Measurements from ENCODE around the gene RAD18.

Gene RAD18, protein sequence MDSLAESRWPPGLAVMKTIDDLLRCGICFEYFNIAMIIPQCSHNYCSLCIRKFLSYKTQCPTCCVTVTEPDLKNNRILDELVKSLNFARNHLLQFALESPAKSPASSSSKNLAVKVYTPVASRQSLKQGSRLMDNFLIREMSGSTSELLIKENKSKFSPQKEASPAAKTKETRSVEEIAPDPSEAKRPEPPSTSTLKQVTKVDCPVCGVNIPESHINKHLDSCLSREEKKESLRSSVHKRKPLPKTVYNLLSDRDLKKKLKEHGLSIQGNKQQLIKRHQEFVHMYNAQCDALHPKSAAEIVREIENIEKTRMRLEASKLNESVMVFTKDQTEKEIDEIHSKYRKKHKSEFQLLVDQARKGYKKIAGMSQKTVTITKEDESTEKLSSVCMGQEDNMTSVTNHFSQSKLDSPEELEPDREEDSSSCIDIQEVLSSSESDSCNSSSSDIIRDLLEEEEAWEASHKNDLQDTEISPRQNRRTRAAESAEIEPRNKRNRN

DNA sequence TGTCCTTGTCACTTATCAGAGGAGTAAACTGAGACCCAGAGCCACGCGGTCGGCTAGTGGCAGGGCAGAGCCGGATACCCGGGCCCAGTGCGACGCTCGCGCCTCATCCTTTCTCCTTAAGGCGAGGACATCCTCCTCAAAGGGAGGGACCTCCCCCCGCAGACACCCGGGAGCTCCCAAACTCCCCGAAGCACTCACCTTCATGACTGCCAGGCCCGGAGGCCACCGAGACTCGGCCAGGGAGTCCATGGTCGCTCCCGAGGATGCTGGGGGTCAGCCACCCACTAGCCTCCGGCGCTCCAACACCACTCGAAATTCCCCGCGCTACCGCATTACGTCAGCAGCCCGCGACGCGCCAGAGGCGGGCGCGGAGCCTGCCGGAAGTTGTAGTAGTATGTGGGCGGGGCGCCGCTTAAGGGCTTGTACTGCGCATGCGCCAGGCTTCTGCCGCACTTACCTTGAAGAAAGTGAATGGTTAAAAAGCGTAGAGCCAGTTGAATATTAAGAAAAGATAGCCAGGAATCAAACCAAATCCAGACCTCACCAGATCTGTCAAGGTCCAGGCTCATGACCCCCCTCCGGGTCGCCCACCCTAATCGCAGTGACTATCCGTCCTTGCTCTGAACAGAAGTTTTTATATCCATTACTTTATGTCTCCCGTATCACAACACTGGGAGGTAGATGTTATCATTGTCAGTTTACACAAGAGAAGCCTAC is at the start of gene RAD18:
Gene RAD18 (minus strand): TSS at position 336 of the 717 bp plus-strand sequence. CDS start 87 bp downstream, at position 249.
- peak; percentile 87 to 92 for DNase-seq

GRCh38 chr3:9012521-9012920 is 49.2 kb upstream of the RAD18 start:
- no peak for DNase-seq

GRCh38 chr3:9009976-9010545 is 46.8 kb upstream of the RAD18 start:
- DNase-seq, result no peak

DNA sequence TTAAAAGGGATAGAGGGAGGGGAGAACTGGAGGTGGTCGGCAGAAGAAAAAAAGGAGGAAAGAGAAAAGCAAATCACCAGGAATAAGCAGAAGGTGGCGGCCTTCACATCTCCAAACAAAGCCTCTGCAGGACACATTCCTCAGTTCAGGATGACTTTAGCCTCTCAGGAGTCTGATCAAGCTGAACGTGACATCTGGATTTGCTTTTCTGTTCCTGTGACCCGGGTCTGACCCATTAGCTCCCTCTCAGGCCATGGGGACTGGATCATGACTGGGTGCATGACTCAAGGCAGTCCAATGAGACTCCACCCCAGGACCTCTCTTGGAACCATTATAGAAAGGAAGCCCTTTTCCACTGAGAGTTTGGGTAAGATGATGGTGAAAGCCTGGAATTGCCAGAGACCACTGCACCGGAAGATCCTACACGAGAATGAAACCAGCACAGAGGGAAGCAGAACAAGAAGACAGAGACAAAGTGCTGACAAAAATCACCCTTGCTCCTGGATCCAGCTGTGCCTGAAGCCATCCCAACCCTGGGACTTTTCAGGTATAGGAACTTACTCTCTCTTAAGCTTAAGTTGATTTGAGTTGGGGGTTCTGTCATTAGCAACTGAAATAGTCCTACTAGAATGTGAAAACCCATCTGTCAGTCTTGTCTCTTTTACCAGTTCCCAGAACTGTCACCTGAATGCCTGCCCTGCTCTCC is 45.4 kb upstream of the RAD18 start:
- DNase-seq, result no peak

DNA sequence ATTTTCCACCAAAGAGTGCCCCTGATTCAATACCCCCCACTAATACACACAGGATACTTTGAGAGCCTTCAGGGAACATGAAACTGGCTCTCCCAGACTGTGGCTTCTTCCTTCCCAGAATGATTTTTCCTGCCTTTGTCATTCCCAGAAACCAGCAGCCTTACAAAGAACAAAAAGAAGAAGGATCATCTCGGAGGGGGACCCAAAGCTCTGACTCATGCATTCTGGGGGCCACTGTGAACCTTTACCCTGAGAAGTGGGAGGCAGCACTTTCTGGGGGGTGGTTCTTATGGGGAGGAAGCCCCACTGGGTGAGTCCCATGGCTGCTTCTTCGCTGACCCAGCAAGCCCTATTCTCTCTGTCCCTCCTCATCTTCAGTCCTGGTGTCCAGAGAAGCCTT is 44.7 kb upstream of the RAD18 start:
- no peak for DNase-seq

GRCh38 chr3:9007213-9007612 is 43.9 kb upstream of the RAD18 start:
- DNase-seq, result no peak

GRCh38 chr3:9000041-9000440 is 36.8 kb upstream of the RAD18 start:
- DNase-seq, result no peak

DNA sequence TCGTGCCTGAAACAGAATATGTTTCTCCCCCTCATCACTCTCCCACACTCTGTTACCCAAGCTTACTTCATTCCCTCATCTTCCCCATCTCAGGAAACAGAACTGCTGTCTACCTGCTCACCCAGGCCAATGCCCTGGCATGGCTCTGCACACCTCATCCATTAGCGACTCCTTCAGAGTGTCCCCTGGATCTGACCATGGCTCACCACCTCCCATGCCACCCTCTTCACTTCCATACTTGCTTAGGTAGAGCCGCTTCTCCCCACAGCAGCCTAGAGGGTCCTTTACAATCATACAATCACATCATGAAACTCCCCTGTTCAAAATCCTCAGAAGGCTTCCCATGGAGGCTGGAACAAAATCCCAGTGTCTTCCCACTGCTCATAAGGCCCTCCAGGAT is 33.9 kb upstream of the RAD18 start:
- DNase-seq, result no peak

DNA sequence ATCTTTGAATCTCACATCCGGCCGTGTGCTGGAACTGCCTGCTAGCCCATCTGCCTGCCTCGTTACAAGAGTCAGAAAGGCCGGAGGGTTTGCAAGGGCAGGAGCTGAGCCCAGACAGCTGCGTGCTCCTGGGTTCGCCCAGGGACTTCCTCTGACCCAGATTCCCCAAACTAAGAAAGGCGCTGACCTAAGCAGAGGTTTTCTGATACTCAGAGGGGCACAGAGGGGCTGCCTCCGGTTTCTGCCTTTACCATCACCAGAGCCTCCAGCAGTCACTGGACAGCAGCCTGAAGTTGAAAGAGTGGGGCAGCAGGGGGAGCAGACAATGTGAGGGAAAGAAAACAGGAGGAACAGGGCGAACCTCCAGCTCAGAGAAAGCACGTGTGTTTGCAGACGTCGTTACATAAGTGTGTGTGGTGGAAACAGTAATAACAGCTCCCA is 33.4 kb upstream of the RAD18 start:
- no peak for DNase-seq

GRCh38 chr3:8996216-8996615 is 32.9 kb upstream of the RAD18 start:
- no peak for DNase-seq

DNA sequence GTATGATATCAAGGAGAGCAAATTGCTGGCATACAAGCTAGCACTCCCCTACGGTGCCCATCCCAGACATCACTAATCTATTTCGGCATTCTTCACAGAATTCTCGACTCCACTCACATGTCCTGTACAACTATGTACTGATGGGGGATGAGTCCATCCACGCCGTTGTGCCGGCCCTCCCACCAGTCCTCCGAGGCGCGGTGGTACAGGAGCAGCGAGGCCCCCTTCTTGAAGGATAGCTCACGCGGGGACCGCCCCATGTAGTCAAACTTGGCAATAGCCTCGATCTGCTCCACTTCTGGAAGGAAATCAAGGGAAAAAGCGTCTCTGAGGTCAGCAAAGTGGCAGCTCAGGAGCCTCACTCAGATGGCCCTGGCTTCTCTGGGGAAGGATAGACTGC is 31.0 kb upstream of the RAD18 start:
- no peak for DNase-seq

DNA sequence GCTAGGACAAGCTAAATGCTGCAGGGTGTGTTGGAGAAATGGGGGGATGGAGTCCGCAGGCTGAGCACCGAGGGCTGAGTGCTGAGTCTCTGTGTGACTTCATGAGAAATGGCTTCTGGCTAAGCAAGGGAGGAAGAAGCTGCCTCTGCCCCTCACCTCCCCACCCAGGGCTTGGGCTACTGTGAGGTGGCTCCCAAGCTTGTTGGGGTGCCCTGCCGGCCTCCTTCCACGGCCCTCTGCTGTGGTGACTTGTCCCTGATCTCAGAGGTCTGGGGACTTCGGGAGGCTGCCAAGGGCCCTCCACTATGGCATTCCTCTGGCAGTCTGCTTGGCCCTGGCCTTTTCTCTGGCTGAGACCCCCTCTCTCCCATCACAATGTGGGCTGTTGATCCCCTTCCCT is 30.1 kb upstream of the RAD18 start:
- DNase-seq, result no peak

- DNase-seq, result no peak
Observed at GRCh38 chr3:8992854-8993253, 29.6 kb upstream of the RAD18 start.

DNA sequence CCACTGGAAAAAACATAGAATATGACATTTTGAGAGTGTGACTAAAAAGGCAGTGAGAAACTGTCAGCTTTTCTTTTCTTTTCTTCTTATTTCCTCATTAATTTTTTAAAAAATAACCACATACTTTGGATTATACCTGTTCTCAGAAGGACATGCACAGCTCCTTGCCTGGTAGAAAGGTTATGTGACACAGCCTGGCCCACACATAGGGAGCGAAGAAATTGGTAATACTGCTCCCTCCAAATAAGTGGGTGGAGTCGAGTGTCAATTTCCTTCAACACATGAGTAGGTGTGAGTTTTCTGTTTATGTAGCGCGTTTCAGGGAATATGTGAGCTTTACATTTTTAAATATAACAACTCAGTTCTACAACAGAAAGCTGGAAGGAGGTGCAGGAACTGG is 28.9 kb upstream of the RAD18 start:
- no peak for DNase-seq

DNA sequence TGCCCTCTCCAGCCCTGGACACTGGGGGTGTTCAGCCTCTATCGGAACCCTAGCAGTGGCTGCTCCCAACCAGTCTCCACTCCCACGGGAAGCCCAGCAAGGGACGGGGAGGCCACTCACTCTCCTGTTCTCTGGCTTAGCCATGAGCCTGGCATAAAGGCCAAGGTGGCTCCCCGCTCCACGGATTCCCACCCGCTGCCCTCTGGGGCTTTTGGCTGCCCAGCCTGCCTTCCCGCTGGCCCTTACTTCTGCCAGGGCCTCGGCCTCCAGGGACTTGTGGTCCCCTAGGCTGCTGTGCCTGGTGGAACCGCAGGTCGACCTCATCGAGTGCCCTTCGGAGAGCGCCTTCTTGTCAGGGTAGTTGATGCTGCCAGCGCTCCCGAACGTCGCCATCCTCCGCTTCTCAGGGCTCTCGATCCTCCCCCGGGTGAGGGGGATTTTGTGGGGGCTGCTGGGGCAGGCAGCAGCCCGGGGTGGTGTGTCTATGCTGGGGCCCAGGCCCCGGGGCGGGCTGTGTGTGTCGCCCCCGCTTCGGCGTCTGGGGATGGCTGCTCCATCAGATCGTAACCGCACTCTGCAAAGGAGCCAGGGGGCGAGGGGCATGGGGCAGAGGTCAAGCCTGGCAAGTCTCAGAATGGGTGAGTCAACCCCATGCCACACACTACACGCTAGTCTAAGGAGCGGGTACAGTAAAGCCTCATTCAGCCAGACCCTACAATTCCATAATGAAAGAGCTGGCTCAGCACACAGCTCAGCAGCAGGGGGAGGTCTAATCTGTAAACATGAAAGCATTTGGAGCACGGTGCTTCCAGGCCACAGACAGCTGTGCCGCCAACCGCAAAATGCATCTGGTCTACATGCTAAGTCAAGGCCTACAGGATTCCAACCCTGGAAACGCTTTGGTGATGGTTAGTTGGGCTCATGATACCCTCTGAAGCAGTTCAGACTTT is 27.3 kb upstream of the RAD18 start:
- DNase-seq, result no peak

- no peak for DNase-seq
Observed at GRCh38 chr3:8988791-8989558, 25.7 kb upstream of the RAD18 start.

- DNase-seq, result no peak
Observed at GRCh38 chr3:8988384-8988655, 25.0 kb upstream of the RAD18 start.

DNA sequence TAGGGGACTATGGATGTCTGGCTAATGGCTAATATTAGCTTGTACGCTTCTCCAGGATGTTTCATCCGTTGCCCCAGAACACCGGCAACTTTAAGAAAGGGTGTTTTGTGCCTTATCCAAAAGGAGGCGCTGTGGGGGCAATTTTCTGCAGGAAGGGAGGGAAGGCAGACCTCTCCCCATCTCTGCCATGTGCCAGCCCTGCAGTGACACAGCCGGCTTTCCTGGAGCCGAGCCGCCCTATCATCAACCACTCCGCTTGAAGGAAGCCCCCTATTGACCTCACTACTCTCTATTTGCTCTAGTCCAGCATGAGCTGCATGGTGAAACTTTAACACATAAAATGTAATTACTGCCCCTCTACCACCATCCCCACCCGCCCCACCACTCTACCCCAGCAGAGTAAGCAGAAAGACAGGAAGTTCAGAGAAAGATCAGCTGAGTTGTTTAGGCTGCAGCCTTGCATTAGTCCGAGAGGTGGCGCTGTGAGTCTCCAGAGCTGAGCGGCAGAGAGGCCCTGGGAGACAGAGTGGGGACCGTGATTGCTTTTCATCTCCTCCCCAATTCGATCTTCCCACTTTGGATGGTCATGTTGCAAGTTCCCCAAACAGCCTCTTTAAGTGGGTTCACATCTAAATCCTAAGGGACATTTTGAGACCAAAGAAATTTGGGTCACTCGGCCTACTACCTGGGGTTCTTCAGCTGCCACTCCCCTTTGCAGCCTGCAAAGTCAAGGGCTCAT is 24.5 kb upstream of the RAD18 start:
- peak in 1 of 2 donors; percentile 27 for DNase-seq

- no peak for DNase-seq
Observed at GRCh38 chr3:8987226-8987625, 24.0 kb upstream of the RAD18 start.

DNA sequence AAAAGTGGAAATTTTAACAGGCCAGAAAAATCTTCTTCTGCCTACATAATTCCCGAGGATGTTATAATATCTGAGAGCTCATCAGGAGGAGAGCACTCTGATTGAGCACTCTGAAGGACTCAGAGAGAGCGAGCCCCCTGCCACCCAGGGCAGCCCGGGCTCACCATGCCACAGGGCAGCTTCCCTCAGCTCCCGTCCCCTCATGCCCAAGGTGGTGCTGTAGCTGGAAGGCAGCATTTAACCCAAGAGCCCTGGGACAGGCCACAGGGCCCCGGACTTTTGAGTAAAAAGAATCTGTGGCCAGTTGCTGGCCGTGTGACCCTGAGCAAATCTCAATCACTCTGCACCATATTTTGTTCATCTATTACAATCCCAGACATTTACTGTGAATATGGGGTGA is 23.5 kb upstream of the RAD18 start:
- DNase-seq, result no peak

- no peak for DNase-seq
Observed at GRCh38 chr3:8985876-8986275, 22.6 kb upstream of the RAD18 start.
